ENCODE data around the gene ENOSF1.

DNA sequence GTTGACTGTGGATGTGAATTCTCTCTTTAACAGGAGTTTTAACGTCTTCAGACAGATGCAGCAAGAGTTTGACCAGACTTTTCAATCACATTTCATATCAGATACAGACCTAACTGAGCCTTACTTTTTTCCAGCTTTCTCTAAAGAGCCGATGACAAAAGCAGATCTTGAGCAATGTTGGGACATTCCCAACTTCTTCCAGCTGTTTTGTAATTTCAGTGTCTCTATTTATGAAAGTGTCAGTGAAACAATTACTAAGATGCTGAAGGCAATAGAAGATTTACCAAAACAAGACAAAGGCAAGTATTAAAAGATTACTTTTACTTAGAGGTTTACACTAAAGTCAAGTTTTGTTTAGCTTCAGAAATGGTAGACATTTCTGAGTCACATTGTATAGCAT is 85.2 kb downstream of the ENOSF1 start:
- TF ChIP-seq, protein P1, sequence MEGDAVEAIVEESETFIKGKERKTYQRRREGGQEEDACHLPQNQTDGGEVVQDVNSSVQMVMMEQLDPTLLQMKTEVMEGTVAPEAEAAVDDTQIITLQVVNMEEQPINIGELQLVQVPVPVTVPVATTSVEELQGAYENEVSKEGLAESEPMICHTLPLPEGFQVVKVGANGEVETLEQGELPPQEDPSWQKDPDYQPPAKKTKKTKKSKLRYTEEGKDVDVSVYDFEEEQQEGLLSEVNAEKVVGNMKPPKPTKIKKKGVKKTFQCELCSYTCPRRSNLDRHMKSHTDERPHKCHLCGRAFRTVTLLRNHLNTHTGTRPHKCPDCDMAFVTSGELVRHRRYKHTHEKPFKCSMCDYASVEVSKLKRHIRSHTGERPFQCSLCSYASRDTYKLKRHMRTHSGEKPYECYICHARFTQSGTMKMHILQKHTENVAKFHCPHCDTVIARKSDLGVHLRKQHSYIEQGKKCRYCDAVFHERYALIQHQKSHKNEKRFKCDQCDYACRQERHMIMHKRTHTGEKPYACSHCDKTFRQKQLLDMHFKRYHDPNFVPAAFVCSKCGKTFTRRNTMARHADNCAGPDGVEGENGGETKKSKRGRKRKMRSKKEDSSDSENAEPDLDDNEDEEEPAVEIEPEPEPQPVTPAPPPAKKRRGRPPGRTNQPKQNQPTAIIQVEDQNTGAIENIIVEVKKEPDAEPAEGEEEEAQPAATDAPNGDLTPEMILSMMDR (conservative IDR thresholded peaks at IDR 0.05; ENCODE audit: low read length), result no peak
- no peak for TF ChIP-seq EZH2phosphoT487 (IDR thresholded peaks at IDR 0.05; ENCODE audit: borderline replicate concordance)
